Pancreas (tissue), 10 donors: Measurements from ENCODE around the gene EDC3. TPM values are rescaled to one million over a fixed set of nuclear protein-coding genes. Genes with fewer than 3 reads are reported as not detected.

Experiments used
- ATAC-seq, 4 donors: fragments of 200-7000 bp; cut with Tn5 transposase; one replicate each; pipeline versions ENCODE4 v1.8.0 to v1.9.1; 2020; ENCODE audit warnings: mild to moderate bottlenecking in 4 of 4, moderate library complexity in 4 of 4
- DNase-seq, 6 donors: peaks; one replicate each; pipeline ENCODE4 v3.0.0-alpha.2; 2020
- FAIRE-seq: peaks from 2 replicates; lab custom pipeline; 2012; peaks lifted over from hg19 to GRCh38; lab: Jason Lieb, UNC
- H3K27ac ChIP-seq, 4 donors: fragments of 200-600 bp; sonication (generic); 1 replicate in 3 of 4; 2 replicates in 1 of 4; pipeline versions ENCODE4 v1.5.0 to v1.8.0; 2020
- H3K27me3 ChIP-seq, 4 donors: fragments of 200-600 bp; one replicate each; pipeline ENCODE4 v1.8.0; 2021
- H3K36me3 ChIP-seq, 3 donors: fragments of 200-600 bp; sonication (generic) in 1 of 3; one replicate each; pipeline versions ENCODE4 v1.5.0 to v1.8.0; 2020 to 2021
- H3K4me1 ChIP-seq, 3 donors: fragments of 200-600 bp; one replicate each; pipeline ENCODE4 v1.8.0; 2021
- H3K4me3 ChIP-seq, 4 donors: fragments of 200-600 bp; sonication (generic) in 2 of 4; one replicate each; pipeline versions ENCODE4 v1.5.0 to v1.8.0; 2020 to 2021
- H3K9me3 ChIP-seq, 4 donors: fragments of 200-600 bp; one replicate each; pipeline ENCODE4 v1.8.0; 2021
- CTCF ChIP-seq, 4 donors: fragments of 200-600 bp; sonication (generic) in 3 of 4; IDR thresholded peaks; one replicate each; pipeline versions ENCODE4 v1.5.0 to v1.8.0; 2021; ENCODE audit warnings: antibody characterized with exemption in 4 of 4
- WGBS, 2 donors: extraction: QIAGEN DNeasy Blood & Tissue Kit; methylation state at CpG; one replicate each; pipeline ENCODE4 v1.1.7; 2013; 5-methylcytosine and 5-hydroxymethylcytosine counted together
- intact Hi-C, 3 donors: fragments of 100-400 bp; cut with DNase I; formaldehyde crosslinking; loops; one replicate each; pipeline versions ENCODE4 v1.11.1 to v1.14.2; 2022
- polyA plus RNA-seq, 2 donors: library from polyadenylated mRNA; stranded (reverse); fragments of 200-250 nt; gene quantifications; one replicate each; pipeline ENCODE4 v1.2.3, GENCODE V29; 2013
- total RNA-seq, 6 donors: library from RNA; stranded (reverse); fragmentation: NEBNext Ultra II Directional in 4 of 6; extraction: Animal tissue kit (Norgen Biotek cat#: 25700) in 4 of 6; gene quantifications; one replicate each; pipeline versions ENCODE4 v1.2.1 to v1.2.4, GENCODE V29; 2021 to 2023
- donor health status: healthy with polysubstance abuse.
- donor health status: DM: no; HTN: no; CAD: no; lungs with moderate emphysema.
- donor health status: DM: no; HTN: no; CAD: no.
- donor health status: control.
- donor health status: control.
- donor health status: Bipolar disorder and iron deficiency.
- donor health status: DM: yes; HTN: yes; CAD: no.
- donor health status: DM: no; HTN: no; CAD: no.
- donor health status: DM: no; HTN: no; CAD: no.
- donor health status: DM: yes; HTN: yes; CAD: no.

Gene EDC3
- total and polyA plus RNA-seq, 8 donors = 7.6 to 19.5 (median 11.5) TPM

- no peak for TF ChIP-seq CTCF (IDR thresholded peaks at IDR 0.05)
- H3K4me3 ChIP-seq = no peak overlapping the region
- WGBS, 2 donors = 89 to 91% methylated on average over 5 of the region's 5 CpGs
- peaks cover 0 to 8% (median 4%) of the 10 kb centered on the region in 3 donors for H3K4me1 ChIP-seq
- no peaks in the 10 kb centered on the region for H3K27me3 ChIP-seq
- no peak overlapping the region for H3K27ac ChIP-seq
- H3K36me3 ChIP-seq = no peaks in the 10 kb centered on the region
- intact Hi-C loops = no loop called here
- no peaks in the 10 kb centered on the region for H3K9me3 ChIP-seq
- ATAC-seq (no peak), FAIRE-seq (no peak), DNase-seq (peak in 1 of 6 donors; percentile 14)
Observed at GRCh38 chr15:74595271-74595670, 100.6 kb downstream of the EDC3 start.

GRCh38 chr15:74594455-74594854 is 101.4 kb downstream of the EDC3 start:
- FAIRE-seq = no peak
- peak in 1 of 6 donors; percentile 36 for DNase-seq
- Histone ChIP-seq H3K9me3 (no peaks in the 10 kb centered on the region), H3K4me3 (no peak overlapping the region), H3K4me1 (peaks cover 0 to 5% (median 0%) of the 10 kb centered on the region in 3 donors), H3K36me3 (no peaks in the 10 kb centered on the region), H3K27me3 (no peaks in the 10 kb centered on the region), H3K27ac (no peak overlapping the region)
- WGBS, 2 donors = 95 to 97% methylated on average over 4 of the region's 4 CpGs
- ATAC-seq = no peak
- intact Hi-C loops = no loop called here
- no peak for TF ChIP-seq CTCF (IDR thresholded peaks at IDR 0.05)

GRCh38 chr15:74593122-74593521 is 102.7 kb downstream of the EDC3 start:
- Histone ChIP-seq H3K4me1 (no peaks in the 10 kb centered on the region), H3K36me3 (no peaks in the 10 kb centered on the region), H3K9me3 (no peaks in the 10 kb centered on the region), H3K27ac (no peak overlapping the region), H3K4me3 (no peak overlapping the region), H3K27me3 (no peaks in the 10 kb centered on the region)
- WGBS, 2 donors = 85 to 86% methylated on average over 7 of the region's 7 CpGs
- FAIRE-seq (no peak), ATAC-seq (no peak), DNase-seq (peak in 1 of 6 donors; percentile 23)
- intact Hi-C loops = no loop called here
- TF ChIP-seq CTCF (IDR thresholded peaks at IDR 0.05) = no peak

GRCh38 chr15:74592222-74592621 is 103.6 kb downstream of the EDC3 start:
- 21 to 25% methylated on average over 3 of the region's 3 CpGs for WGBS, 2 donors
- Histone ChIP-seq H3K4me3 (no peak overlapping the region), H3K9me3 (no peaks in the 10 kb centered on the region), H3K27me3 (no peaks in the 10 kb centered on the region), H3K36me3 (no peaks in the 10 kb centered on the region), H3K27ac (no peak overlapping the region), H3K4me1 (no peaks in the 10 kb centered on the region)
- DNase-seq (peak in 3 of 6 donors; percentile 51 to 69 (median 62)), ATAC-seq (peak; percentile 46 to 88 (median 86)), FAIRE-seq (no peak)
- intact Hi-C loops = no loop called here
- no peak for TF ChIP-seq CTCF (IDR thresholded peaks at IDR 0.05)

GRCh38 chr15:74589826-74590225 is 106.0 kb downstream of the EDC3 start:
- Histone ChIP-seq H3K36me3 (peaks cover 0 to 11% (median 3%) of the 10 kb centered on the region in 3 donors), H3K9me3 (no peaks in the 10 kb centered on the region), H3K4me3 (no peak overlapping the region), H3K27ac (no peak overlapping the region), H3K4me1 (no peaks in the 10 kb centered on the region), H3K27me3 (no peaks in the 10 kb centered on the region)
- no peak for TF ChIP-seq CTCF (IDR thresholded peaks at IDR 0.05)
- no peak for ATAC-seq
- no peak for DNase-seq
- intact Hi-C loops = no loop called here
- FAIRE-seq = no peak
- WGBS, 2 donors = 93 to 95% methylated on average over 6 of the region's 6 CpGs
